Dedifferentiated amniotic fluid mesenchymal stem cell (primary cell): ENCODE data around the gene PRKCB.

ENCODE experiments used
- DNase-seq: peaks from one replicate; pipeline ENCODE4 v3.0.0-alpha.2; 2016; ENCODE audit errors: extremely low spot score

The PRKCB gene

DNA sequence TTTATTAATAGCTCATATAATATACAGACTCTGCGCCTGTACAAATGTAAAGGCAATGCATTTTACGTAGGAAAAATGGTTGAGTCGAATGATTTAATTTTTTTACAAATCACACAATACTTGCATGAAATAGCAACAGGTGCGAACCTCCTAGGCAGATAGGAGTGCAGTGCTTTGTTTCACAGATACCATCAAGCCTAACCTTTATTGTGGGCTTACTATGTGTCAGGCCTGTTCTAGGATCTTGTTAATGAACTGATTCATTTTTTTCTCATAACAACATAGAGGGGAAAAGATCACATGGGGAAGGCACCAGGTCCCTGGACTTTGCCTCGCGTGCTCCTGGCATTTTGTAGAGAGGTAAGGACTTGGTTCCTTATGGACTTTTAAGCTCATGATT is 107.8 kb downstream of the PRKCB start:
- no peak for DNase-seq

GRCh38 chr16:23944381-23944780 is 108.6 kb downstream of the PRKCB start:
- DNase-seq: no peak

- no peak for DNase-seq
These were observed 109.5 kb downstream of the PRKCB start for GRCh38 chr16:23945243-23945642.

DNA sequence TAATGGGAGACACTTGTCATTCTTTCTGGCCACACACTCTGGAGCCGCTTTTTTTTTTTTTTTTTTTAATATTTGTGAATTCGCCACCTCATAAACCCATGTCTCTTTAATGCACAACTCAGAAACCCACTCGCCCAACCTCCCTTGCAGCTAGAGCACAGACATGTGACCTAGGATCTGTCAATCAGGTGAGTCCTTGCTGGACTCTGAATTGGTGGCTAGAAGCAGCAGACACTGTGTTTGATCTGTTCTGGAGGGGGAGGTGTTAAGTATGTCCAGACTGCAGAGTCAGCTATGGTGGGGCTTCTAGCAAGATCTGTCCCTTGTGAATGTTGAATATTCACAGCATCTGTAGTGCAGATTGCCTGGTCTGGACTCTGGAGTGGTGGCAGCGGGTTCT is 112.1 kb downstream of the PRKCB start:
- no peak for DNase-seq

DNA sequence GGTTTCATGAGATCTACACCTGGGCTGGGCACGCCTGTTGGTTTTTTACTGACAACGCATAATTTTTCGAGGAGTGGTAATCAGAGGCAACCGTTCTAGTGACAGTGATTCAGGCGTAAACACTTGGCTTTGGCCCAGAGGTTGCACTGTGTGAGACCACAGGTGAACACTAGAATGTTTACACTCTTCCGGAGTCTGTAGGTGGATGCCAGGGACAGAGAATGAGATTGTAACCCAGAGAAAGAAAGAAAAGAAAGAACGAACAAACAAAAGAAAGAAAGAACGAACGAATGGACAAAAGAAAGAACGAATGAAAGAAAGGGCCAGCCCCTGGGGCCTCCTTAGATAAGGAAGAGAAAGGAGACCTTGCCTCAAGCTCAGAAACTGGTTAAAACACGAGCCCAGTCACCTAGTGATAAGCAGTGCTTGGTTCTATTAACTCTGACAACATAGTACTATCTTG is 113.2 kb downstream of the PRKCB start:
- no peak for DNase-seq

DNA sequence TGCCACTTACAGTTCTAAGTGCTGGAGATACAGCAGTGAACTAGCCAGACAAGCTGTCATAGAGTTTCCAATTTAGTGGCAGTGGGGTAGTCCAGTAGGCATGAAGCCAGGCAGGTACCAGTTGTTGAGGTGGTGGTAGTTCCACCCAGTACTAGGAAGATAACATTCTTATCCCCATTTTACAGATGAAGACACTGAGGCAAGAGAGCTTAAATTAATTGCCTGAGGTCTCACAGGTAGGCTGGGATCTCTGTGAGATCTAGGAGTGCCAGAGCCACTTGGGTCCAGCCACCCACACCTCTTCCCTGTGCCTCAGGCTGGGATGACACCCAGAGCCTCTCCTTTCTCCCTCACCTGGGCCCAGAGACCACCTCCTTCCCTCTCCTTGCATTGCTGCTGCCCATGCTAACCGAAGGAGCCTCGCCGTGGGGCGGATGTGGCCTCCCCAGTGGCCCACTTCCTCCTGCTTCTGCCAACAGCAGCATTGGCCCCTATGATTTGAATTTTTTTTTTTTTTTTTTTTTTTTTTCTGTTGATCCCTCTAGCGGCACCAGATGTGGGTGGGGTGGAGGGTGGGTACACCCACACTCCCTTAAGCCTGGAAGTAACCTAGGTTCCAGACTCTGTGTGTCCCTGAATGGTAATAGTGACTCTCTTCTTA is 114.0 kb downstream of the PRKCB start:
- DNase-seq: no peak

DNA sequence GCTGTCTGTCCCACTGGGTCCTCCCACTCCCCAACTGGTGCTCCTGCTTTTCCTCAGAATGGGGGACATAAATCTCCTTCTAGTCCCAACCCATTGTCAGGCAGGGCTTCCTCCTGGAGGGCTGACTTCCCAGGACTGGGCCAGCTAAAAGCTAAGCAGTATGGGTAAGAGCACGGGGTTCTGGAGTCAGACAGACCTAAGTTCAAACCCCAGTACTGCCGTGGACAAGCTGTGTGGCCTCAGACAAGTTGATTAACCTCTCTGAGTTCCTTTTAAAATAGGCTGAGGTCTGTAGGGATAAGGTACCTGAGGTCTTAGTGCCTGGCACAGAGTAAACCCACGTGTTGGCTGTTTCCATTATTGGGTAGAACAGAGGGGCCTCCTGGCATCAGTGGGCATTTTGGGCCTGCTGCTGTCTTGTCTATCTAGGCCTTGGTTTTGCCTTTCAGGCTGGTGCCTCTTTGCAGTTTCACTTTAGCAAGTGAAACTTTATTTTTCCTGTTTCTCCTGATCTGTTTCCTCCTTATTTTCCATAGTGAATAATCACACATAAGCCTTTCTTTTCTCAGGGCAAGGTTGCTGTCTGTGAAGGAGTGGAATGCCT is 114.6 kb downstream of the PRKCB start:
- no peak for DNase-seq

GRCh38 chr16:23950898-23951297 is 115.1 kb downstream of the PRKCB start:
- no peak for DNase-seq

DNA sequence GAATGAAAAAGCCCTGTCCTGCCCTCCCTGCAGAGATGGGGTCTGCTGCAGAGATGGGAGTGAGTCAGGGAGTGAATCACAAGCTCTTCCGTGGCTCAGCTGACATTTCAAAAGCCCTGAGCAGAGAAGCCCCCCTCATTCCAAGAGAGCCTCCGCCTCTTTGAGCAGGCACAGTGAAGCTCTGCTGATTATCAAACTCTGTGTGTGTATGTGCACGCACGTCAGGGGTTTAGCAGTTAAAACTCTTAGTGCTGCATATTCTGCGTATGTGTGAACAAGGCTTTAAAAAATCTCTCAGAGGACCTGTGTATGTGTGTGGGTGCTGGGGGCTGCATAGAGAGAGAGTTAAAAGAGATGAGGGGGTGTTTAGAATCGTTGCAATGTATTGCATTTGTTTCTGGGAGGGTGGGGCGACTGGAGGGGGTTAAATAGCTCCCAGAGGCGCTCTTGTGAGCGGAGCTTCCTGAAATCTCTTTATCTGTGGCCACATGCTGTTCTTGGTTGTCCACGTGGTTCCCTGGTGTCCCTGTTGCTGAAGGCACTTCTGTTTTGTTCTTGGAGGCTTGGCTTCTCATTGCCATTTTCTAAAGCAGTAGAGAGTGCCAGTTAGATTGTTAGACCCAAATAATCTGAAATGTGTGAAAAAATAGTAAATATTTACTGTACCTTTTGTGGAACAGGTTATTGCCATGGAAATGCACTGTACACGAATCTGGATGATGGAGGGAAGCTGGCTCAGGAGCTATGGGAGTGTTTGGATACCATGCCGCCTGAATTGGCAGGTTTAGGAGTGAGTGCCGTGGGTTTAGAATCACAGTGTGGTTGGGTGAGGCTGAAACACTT is 116.6 kb downstream of the PRKCB start:
- no peak for DNase-seq

GRCh38 chr16:23952971-23953300 is 117.2 kb downstream of the PRKCB start:
- no peak for DNase-seq

- DNase-seq: no peak
These were observed 117.7 kb downstream of the PRKCB start for GRCh38 chr16:23953476-23953875.

DNA sequence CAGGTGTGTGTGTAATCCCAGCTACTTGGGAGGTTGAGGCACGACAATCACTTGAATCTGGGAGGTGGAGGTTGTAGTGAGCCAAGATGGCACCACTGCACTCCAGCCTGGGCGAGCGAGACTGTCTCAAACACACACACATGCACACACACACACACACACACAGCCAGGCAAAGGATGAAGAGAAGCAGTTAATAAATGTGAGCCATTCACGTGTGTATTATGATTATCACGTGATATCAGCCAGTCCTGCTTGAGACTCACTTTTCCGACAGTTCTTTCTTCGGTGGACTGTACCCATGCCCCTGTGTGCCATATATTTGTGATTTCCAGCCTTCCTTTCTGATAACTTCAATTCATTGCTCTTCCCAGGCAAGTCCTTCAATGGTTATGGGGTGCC is 119.3 kb downstream of the PRKCB start:
- no peak for DNase-seq

DNA sequence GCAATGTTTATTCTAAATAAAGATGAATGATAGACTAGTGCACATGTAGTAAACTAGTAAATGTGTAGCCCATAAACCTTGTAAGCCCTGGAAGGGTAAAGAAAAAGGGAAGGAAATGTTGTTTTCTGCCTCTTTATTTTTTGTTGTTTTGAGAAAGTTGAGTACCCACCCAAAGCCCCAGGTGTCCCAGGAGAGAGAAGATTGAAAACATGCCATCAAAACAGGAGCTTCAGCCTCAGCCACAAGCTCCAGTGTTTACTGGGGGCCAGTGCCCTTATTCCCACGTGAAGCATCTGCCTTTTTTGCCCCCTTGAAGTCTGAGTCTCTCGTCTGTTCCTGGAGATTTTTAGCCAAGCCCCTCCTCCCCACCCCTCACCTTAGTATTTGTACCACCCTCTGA is 121.5 kb downstream of the PRKCB start:
- DNase-seq: no peak

- no peak for DNase-seq
These were observed 123.4 kb downstream of the PRKCB start for GRCh38 chr16:23959072-23959751.

DNA sequence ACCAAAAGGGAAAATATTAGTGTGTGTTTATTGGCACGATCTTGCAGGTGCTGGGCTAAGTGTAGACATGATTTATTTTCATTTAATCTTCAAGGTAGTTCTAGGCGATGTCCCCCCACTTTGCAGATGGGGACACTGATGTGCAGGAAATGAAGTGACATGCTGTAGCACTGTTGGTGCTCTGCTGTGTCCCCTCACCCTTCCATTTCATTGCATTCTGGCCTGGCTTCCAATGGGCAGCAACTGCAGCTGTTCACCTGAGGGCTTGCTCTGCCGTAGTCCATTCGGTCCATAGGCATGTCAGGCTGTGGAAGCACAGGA is 123.9 kb downstream of the PRKCB start:
- no peak for DNase-seq

- no peak for DNase-seq
These were observed 124.5 kb downstream of the PRKCB start for GRCh38 chr16:23960081-23960885.

DNA sequence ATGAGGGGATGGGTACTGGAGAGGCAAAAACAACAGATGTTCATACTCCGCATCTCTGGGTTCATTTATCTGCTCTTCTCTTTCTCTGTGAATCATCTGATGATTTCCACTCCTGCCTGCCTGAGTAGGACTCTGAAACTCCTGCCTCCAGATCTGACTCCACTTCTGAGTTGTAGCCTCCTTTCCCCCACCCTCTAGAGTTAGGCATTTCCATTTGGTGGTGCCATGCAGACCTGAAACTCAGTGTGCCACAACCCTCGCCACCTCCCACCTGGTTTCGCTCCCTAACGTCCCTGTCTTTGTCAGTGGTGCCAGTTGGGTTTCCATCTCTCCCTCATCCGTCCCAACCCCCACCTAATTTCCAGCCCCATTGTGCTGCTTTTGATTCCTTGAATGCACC is 126.2 kb downstream of the PRKCB start:
- no peak for DNase-seq

- DNase-seq: no peak
These were observed 128.4 kb downstream of the PRKCB start for GRCh38 chr16:23964136-23964535.

- DNase-seq: no peak
These were observed 129.5 kb downstream of the PRKCB start for GRCh38 chr16:23965137-23965733.

DNA sequence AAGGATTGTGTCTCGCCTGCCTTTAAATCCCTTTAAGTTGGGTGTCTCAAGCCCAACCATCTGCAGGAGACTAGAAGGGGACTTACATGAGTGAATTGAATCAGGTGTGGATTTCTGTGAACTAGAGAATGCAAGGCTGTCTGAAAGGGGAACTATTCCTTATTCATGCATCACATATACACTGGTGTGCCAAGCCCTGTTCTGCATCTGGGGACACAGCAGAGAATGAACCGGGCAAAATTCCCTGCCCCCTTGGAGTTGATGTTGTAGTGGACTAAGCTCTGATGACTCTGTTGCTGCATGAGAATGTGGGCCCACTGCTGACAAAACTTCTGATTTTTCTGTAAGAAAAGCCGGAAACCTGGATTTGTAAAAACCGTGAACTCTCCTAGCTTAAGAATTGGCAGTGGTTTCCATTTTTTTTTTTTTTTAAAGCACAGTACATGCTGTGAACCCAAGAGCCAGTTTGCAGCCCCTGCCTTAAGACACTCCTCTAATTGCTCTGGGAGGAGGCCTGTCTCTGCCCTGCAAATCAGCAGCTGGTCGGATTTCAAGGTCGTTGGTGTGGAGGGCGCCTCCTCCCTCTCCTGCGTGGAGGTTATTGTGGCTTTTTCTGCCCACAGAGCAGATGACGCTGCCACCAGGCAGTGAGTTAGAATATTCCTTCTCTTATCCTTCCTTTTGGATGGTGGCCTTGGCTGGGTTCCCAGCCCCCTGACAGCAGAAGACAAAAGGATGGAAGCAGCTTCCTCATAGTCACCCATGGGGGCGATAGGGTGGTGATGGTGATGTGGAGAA is 131.0 kb downstream of the PRKCB start:
- DNase-seq: no peak

GRCh38 chr16:23967775-23968174 is 132.0 kb downstream of the PRKCB start:
- DNase-seq: no peak
